Esophagus muscularis mucosa (tissue), 4 donors: ENCODE data around the gene CBX2. TPM values are rescaled to one million over a fixed set of nuclear protein-coding genes. Genes with fewer than 3 reads are reported as not detected.

Source experiments
- DNase-seq: peaks from one replicate; pipeline ENCODE4 v3.0.0-alpha.2; 2017; ENCODE audit errors: extremely low spot score
- H3K27ac ChIP-seq, 4 donors: fragments of 200-600 bp; sonication (generic); replicated peaks in 1 of 4; 1 replicate in 3 of 4; 2 replicates in 1 of 4; pipeline ENCODE4 v1.5.1; 2016 to 2019; ENCODE audit warnings: mild to moderate bottlenecking in 1 of 4
- H3K27me3 ChIP-seq, 4 donors: fragments of 200-600 bp; sonication (generic); one replicate each; pipeline versions ENCODE4 v1.5.1 to v1.6.0; 2016 to 2019
- H3K36me3 ChIP-seq, 4 donors: fragments of 200-600 bp; sonication (generic); one replicate each; pipeline ENCODE4 v1.5.1; 2016 to 2019
- H3K4me1 ChIP-seq, 4 donors: fragments of 200-600 bp; sonication (generic); one replicate each; pipeline ENCODE4 v1.5.1; 2016 to 2019
- H3K4me3 ChIP-seq, 4 donors: fragments of 200-600 bp; sonication (generic); 1 replicate in 2 of 4; 2 replicates in 2 of 4; pipeline ENCODE4 v1.5.1; 2016 to 2019; ENCODE audit warnings: mild to moderate bottlenecking in 4 of 4, moderate library complexity in 1 of 4
- H3K9me3 ChIP-seq, 4 donors: fragments of 200-600 bp; sonication (generic); 1 replicate in 3 of 4; 2 replicates in 1 of 4; pipeline ENCODE4 v1.5.1; 2016 to 2019
- EP300 ChIP-seq: sonication (generic); formaldehyde crosslinking; IDR thresholded peaks from one replicate; pipeline ENCODE4 v1.6.1; 2017; ENCODE audit warnings: antibody characterized with exemption
- POLR2A ChIP-seq: fragments of 450-650 bp; IDR thresholded peaks from one replicate; pipeline ENCODE4 v1.6.1; 2017; ENCODE audit warnings: antibody characterized with exemption, moderate library complexity, mild to moderate bottlenecking, low read depth
- POLR2AphosphoS5 ChIP-seq, 2 donors: sonication (generic); formaldehyde crosslinking; IDR thresholded peaks; one replicate each; pipeline ENCODE4 v1.6.1; 2017; ENCODE audit warnings: antibody characterized with exemption in 2 of 2
- WGBS: methylation state at CpG from one replicate; pipeline ENCODE4 v1.1.5; 2018; 5-methylcytosine and 5-hydroxymethylcytosine counted together
- intact Hi-C: fragments of 100-400 bp; cut with DNase I; formaldehyde crosslinking; loops from one replicate; pipeline ENCODE4 v1.15.1; 2023
- total RNA-seq, 4 donors: library from RNA; depleted of rRNA; stranded (reverse); fragments of >200 nt; gene quantifications; one replicate each; pipeline versions ENCODE4 v1.1.0 to v1.2.1, GENCODE V29; 2016
- TF ChIP-seq, protein P1 (sequence below), 3 experiments: fragments of 200-600 bp in 2 of 3; fragments of 450-650 bp in 1 of 3; sonication (generic) in 2 of 3; IDR thresholded peaks; one replicate each; pipeline ENCODE4 v1.5.1; 2017 to 2019; ENCODE audit warnings: antibody characterized with exemption in 3 of 3, mild to moderate bottlenecking in 2 of 3, moderate library complexity in 1 of 3

The CBX2 gene
- total RNA-seq, 4 donors from 2014 or later = 0.66 to 2.8 (median 1.5) TPM

DNA sequence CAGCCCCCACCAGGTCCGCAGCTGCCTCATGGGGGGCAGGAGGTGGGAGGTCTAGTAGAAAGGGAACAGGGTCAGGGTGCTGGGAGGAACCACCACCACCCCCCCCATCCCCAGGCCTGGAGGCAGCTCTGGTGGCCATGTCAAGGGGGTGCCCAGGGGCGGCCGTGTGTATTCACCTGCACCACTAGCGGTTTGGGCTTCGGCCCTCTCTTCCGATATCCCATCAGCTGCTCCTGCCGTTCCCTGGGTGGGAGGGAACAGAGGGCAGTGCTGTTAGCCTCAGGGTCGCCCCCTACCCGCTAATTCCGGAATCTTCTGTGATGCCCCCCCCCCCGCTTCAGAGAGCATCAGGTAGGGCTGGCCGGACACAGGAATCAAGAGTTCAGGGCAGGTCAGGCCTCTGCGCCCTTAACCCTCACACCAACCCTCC, 57.5 kb downstream of the CBX2 start:
- TF ChIP-seq, protein P1, sequence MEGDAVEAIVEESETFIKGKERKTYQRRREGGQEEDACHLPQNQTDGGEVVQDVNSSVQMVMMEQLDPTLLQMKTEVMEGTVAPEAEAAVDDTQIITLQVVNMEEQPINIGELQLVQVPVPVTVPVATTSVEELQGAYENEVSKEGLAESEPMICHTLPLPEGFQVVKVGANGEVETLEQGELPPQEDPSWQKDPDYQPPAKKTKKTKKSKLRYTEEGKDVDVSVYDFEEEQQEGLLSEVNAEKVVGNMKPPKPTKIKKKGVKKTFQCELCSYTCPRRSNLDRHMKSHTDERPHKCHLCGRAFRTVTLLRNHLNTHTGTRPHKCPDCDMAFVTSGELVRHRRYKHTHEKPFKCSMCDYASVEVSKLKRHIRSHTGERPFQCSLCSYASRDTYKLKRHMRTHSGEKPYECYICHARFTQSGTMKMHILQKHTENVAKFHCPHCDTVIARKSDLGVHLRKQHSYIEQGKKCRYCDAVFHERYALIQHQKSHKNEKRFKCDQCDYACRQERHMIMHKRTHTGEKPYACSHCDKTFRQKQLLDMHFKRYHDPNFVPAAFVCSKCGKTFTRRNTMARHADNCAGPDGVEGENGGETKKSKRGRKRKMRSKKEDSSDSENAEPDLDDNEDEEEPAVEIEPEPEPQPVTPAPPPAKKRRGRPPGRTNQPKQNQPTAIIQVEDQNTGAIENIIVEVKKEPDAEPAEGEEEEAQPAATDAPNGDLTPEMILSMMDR (IDR thresholded peaks at IDR 0.05) = no peak
- TF ChIP-seq EP300 = no peak
- no peak for TF ChIP-seq POLR2AphosphoS5 (IDR thresholded peaks at IDR 0.05)
- no peak for TF ChIP-seq POLR2A
- Histone ChIP-seq H3K4me1 (peaks cover 55 to 80% (median 68%) of the 10 kb centered on the region in 4 donors), H3K9me3 (peaks cover 0 to 3% (median 0%) of the 10 kb centered on the region in 4 donors), H3K27me3 (peaks cover 5 to 23% (median 9%) of the 10 kb centered on the region in 4 donors), H3K4me3 (no peak overlapping the region), H3K36me3 (peaks cover 0 to 23% (median 22%) of the 10 kb centered on the region in 4 donors), H3K27ac (no peak overlapping the region)
- 84% methylated on average over 9 of the region's 13 CpGs for WGBS
- intact Hi-C loops = no loop called here
- no peak for DNase-seq

GRCh38 chr17:79835953-79836509, 58.1 kb downstream of the CBX2 start:
- Histone ChIP-seq H3K36me3 (peaks cover 0 to 23% (median 22%) of the 10 kb centered on the region in 4 donors), H3K27me3 (peaks cover 5 to 29% (median 14%) of the 10 kb centered on the region in 4 donors), H3K4me1 (peaks cover 54 to 80% (median 72%) of the 10 kb centered on the region in 4 donors), H3K4me3 (no peak overlapping the region), H3K27ac (no peak overlapping the region), H3K9me3 (peaks cover 0 to 6% (median 0%) of the 10 kb centered on the region in 4 donors)
- DNase-seq = no peak
- WGBS = 84% methylated on average over 22 of the region's 24 CpGs
- TF ChIP-seq, protein P1 (IDR thresholded peaks at IDR 0.05) = no peak
- TF ChIP-seq POLR2AphosphoS5 (IDR thresholded peaks at IDR 0.05) (no peak), POLR2A (no peak), EP300 (no peak)
- intact Hi-C loops = no loop called here

GRCh38 chr17:79836510-79836971, 58.6 kb downstream of the CBX2 start:
- TF ChIP-seq POLR2A = no peak
- no peak for TF ChIP-seq POLR2AphosphoS5 (IDR thresholded peaks at IDR 0.05)
- TF ChIP-seq, protein P1 (IDR thresholded peaks at IDR 0.05) = no peak
- TF ChIP-seq EP300 = no peak
- peaks cover 0 to 23% (median 22%) of the 10 kb centered on the region in 4 donors for H3K36me3 ChIP-seq
- peak overlapping the region; percentile 56 to 90 (median 74) for H3K4me3 ChIP-seq
- intact Hi-C loops = no loop called here
- H3K9me3 ChIP-seq = peaks cover 0 to 6% (median 0%) of the 10 kb centered on the region in 4 donors
- DNase-seq = no peak
- H3K27ac ChIP-seq = peak overlapping the region in 3 of 4 donors; percentile 12 to 40 (median 25)
- WGBS = 70% methylated on average over 18 of the region's 18 CpGs
- H3K4me1 ChIP-seq = peaks cover 53 to 80% (median 72%) of the 10 kb centered on the region in 4 donors
- peaks cover 9 to 34% (median 19%) of the 10 kb centered on the region in 4 donors for H3K27me3 ChIP-seq

DNA sequence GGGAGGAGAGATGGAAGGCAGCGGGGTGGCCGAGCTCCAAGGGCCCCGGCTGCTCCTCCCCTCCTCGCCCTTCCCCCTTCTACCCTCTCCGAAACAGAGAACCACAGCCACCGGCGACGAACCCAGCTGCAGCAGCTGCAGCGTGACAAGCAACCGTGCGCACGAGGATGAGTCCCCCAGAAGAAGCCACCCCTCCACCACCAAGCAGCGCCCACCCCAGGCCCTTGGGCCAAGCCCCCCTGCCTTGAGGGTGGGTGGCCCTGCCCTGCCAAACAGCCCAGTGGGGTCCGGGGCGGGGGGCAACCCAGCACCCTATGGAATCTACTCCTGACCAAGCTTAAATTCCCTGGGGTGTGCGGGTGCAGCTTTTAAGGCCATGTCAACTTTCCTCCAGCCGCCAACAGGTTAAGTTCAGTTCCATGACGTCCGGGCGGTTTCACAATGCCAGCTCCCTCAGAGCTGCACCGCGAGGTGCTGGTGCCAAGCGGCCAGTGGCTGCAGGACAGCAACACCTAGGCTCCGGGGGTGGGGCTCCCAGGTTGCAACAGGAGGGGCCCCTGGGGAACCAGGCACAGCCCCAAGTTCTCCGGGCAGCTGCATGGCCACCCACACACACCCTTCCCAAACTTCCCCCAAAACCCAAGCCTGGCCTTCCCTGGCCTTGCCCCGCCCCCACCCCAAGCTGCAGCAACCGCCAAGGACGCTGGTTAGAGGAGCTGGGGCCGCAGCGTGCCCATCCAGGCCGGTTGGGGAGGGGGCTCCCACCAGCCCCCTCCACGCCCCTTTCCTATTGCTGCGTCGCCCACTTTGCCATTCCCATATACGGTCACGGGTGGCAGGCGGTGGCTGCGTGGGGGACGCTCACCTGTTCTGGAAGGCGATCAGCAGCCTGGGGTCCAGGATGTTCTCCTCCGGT, 59.3 kb downstream of the CBX2 start:
- Histone ChIP-seq H3K9me3 (peaks cover 0 to 6% (median 0%) of the 10 kb centered on the region in 4 donors), H3K27ac (peak overlapping the region; percentile 97 to 98 (median 98)), H3K4me3 (peak overlapping the region; percentile 56 to 90 (median 74)), H3K36me3 (peaks cover 0 to 23% (median 22%) of the 10 kb centered on the region in 4 donors), H3K4me1 (peaks cover 53 to 80% (median 72%) of the 10 kb centered on the region in 4 donors), H3K27me3 (peaks cover 13 to 37% (median 26%) of the 10 kb centered on the region in 4 donors)
- no peak for DNase-seq
- TF ChIP-seq, protein P1 (IDR thresholded peaks at IDR 0.05) = peak in 2 of 3 experiments; percentile 20 to 24
- TF ChIP-seq POLR2AphosphoS5 (IDR thresholded peaks at IDR 0.05) = peak; percentile 63 to 72
- TF ChIP-seq POLR2A = no peak
- intact Hi-C loops = no loop called here
- 24% methylated on average over 21 of the region's 41 CpGs for WGBS

Other genes starting within 250 kb of the CBX2 start
- 10 to 100 TPM in 3 of 4 donors, 1 to 10 TPM in 1; 3.4 to 43.8 (median 17.2) TPM for gene RBFOX3, start 167.1 kb upstream of the CBX2 start, total RNA-seq
- gene ENPP7, start 47.2 kb upstream of the CBX2 start, total RNA-seq = not detected
- 1 to 10 TPM; 1.7 to 7.5 (median 2.6) TPM for gene CBX8, start 18.9 kb downstream of the CBX2 start, total RNA-seq
- gene CBX4, start 61.3 kb downstream of the CBX2 start, total RNA-seq = 10 to 100 TPM in 3 of 4 donors, 1 to 10 TPM in 1; 6.6 to 14.1 (median 12.3) TPM